Measurements from ENCODE around the gene PCDHGA1.
"Not testable (repeated sequence)": the region's sequence is repeated elsewhere in the genome, so short reads cannot be mapped to it uniquely, and the experiment has no call there.

PCDHGA1 gene

DNA sequence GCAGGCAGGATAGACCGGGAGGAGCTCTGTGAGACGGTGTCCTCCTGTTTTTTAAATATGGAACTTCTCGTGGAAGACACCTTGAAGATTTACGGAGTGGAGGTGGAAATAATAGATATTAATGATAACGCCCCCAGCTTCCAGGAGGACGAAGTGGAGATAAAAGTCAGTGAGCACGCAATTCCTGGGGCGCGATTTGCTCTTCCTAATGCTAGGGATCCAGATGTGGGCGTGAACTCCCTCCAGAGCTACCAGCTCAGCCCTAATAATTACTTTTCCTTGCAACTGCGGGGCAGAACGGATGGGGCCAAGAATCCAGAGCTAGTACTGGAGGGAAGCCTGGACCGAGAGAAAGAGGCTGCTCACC lies 91.2 kb downstream of the PCDHGA1 start:
- no peak for TF ChIP-seq ZFX (IDR thresholded peaks at IDR 0.05; ENCODE audit: borderline replicate concordance)
- TF ChIP-seq, protein P1, sequence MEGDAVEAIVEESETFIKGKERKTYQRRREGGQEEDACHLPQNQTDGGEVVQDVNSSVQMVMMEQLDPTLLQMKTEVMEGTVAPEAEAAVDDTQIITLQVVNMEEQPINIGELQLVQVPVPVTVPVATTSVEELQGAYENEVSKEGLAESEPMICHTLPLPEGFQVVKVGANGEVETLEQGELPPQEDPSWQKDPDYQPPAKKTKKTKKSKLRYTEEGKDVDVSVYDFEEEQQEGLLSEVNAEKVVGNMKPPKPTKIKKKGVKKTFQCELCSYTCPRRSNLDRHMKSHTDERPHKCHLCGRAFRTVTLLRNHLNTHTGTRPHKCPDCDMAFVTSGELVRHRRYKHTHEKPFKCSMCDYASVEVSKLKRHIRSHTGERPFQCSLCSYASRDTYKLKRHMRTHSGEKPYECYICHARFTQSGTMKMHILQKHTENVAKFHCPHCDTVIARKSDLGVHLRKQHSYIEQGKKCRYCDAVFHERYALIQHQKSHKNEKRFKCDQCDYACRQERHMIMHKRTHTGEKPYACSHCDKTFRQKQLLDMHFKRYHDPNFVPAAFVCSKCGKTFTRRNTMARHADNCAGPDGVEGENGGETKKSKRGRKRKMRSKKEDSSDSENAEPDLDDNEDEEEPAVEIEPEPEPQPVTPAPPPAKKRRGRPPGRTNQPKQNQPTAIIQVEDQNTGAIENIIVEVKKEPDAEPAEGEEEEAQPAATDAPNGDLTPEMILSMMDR (IDR thresholded peaks at IDR 0.05), result no peak
- H3K27ac ChIP-seq, result no peak overlapping the region

DNA sequence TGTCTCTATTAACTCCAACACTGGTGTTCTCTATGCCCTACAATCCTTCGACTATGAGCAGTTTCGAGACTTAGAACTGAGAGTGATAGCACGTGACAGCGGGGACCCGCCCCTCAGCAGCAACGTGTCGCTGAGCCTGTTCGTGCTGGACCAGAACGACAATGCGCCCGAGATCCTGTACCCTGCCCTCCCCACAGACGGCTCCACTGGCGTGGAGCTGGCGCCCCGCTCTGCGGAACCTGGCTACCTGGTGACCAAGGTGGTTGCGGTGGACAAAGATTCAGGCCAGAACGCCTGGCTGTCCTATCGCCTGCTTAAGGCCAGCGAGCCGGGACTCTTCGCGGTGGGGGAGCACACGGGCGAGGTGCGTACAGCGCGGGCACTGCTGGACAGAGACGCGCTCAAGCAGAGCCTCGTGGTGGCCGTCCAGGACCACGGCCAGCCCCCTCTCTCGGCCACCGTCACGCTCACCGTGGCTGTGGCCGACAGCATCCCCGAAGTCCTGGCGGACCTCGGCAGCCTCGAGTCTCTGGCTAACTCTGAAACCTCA lies 92.5 kb downstream of the PCDHGA1 start:
- TF ChIP-seq, protein P1 (IDR thresholded peaks at IDR 0.05), result no peak
- TF ChIP-seq ZFX (IDR thresholded peaks at IDR 0.05; ENCODE audit: borderline replicate concordance), result no peak
- no peak overlapping the region for H3K27ac ChIP-seq

DNA sequence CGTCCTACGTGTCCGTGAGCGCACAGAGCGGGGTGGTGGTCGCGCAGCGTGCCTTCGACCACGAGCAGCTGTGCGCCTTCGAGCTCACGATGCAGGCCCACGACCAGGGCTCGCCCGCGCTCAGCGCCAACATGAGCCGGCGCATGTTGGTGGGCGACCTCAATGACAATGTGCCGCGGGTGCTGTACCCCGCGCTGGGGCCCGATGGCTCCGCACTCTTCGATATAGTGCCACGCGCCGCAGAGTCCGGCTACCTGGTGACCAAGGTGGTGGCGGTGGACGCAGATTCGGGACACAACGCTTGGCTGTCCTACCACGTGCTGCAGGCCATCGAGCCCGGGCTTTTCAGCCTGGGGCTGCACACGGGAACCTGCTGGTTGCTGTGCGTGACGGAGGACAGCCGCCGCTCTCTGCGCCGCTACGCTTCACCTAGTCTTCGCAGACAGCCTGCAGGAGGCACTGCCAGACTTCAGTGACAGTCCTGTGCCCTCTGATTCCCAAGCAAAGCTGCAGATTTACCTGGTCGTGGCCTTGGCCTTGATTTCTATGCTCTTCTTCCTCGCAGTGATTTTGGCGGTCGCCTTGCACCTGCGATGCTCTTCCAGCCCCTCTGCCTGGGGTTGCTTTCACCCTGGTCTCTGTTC lies 97.6 kb downstream of the PCDHGA1 start:
- H3K27ac ChIP-seq, result no peak overlapping the region
- TF ChIP-seq, protein P1 (IDR thresholded peaks at IDR 0.05), result no peak
- TF ChIP-seq ZFX (IDR thresholded peaks at IDR 0.05; ENCODE audit: borderline replicate concordance), result no peak

DNA sequence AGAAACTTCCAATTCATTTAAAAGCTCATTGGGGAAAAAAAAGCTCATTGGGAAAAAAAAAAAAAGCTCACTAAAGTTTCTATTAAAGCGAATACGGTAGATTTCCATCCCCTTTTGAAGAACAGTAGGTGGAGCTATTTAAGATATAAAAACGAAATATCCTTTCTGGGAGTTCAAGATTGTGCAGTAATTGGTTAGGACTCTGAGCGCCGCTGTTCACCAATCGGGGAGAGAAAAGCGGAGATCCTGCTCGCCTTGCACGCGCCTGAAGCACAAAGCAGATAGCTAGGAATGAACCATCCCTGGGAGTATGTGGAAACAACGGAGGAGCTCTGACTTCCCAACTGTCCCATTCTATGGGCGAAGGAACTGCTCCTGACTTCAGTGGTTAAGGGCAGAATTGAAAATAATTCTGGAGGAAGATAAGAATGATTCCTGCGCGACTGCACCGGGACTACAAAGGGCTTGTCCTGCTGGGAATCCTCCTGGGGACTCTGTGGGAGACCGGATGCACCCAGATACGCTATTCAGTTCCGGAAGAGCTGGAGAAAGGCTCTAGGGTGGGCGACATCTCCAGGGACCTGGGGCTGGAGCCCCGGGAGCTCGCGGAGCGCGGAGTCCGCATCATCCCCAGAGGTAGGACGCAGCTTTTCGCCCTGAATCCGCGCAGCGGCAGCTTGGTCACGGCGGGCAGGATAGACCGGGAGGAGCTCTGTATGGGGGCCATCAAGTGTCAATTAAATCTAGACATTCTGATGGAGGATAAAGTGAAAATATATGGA lies 100.2 kb downstream of the PCDHGA1 start, which contains the start of gene PCDHGA12:
PCDHGA12 (plus strand) TSS at position 176 of the 782 bp plus-strand sequence; CDS start at position 429, 253 bp downstream.
- no peak for TF ChIP-seq ZFX (IDR thresholded peaks at IDR 0.05; ENCODE audit: borderline replicate concordance)
- TF ChIP-seq, protein P1 (IDR thresholded peaks at IDR 0.05), result peak; percentile 74
- no peak within 1 kb of the TSS for H3K27ac ChIP-seq

DNA sequence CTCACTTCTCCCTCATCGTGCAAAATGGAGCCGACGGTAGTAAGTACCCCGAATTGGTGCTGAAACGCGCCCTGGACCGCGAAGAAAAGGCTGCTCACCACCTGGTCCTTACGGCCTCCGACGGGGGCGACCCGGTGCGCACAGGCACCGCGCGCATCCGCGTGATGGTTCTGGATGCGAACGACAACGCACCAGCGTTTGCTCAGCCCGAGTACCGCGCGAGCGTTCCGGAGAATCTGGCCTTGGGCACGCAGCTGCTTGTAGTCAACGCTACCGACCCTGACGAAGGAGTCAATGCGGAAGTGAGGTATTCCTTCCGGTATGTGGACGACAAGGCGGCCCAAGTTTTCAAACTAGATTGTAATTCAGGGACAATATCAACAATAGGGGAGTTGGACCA lies 101.0 kb downstream of the PCDHGA1 start:
- no peak overlapping the region for H3K27ac ChIP-seq
- TF ChIP-seq, protein P1 (IDR thresholded peaks at IDR 0.05), result no peak
- no peak for TF ChIP-seq ZFX (IDR thresholded peaks at IDR 0.05; ENCODE audit: borderline replicate concordance)

DNA sequence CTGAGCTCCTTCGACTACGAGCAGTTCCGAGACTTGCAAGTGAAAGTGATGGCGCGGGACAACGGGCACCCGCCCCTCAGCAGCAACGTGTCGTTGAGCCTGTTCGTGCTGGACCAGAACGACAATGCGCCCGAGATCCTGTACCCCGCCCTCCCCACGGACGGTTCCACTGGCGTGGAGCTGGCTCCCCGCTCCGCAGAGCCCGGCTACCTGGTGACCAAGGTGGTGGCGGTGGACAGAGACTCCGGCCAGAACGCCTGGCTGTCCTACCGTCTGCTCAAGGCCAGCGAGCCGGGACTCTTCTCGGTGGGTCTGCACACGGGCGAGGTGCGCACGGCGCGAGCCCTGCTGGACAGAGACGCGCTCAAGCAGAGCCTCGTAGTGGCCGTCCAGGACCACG lies 102.0 kb downstream of the PCDHGA1 start:
- H3K27ac ChIP-seq, result not testable (repeated sequence)

DNA sequence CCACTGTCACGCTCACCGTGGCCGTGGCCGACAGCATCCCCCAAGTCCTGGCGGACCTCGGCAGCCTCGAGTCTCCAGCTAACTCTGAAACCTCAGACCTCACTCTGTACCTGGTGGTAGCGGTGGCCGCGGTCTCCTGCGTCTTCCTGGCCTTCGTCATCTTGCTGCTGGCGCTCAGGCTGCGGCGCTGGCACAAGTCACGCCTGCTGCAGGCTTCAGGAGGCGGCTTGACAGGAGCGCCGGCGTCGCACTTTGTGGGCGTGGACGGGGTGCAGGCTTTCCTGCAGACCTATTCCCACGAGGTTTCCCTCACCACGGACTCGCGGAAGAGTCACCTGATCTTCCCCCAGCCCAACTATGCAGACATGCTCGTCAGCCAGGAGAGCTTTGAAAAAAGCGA lies 102.4 kb downstream of the PCDHGA1 start:
- not testable (repeated sequence) for H3K27ac ChIP-seq

DNA sequence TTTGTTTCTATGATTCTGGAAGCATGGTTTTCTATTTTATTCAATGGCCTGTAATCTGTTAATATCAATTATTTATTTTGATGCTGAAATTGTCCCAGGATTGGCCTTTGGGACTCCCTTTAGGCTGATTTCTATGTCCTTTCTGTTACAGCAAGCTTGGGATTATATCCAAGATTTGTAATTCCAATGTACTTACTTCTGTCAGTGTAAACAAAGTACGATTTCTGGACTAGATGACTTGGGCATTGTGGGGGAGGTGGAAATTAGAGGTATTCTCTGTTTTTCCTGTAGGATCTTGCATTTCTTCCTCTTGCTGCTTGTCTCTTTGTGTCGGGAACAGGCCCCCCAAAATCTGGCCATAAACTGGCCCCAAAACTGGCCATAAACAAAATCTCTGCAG lies 103.7 kb downstream of the PCDHGA1 start:
- no peak overlapping the region for H3K27ac ChIP-seq
- TF ChIP-seq, protein P1 (IDR thresholded peaks at IDR 0.05), result no peak
- no peak for TF ChIP-seq ZFX (IDR thresholded peaks at IDR 0.05; ENCODE audit: borderline replicate concordance)

All from 22Rv1 (cell line).